HG03520 (cell line): ENCODE measurements around the gene CST9L.
"Not testable (repeated sequence)": the region's sequence is repeated elsewhere in the genome, so short reads cannot be mapped to it uniquely, and the experiment has no call there.

Experiments
- ATAC-seq: cut with Tn5 transposase; IDR thresholded peaks from one replicate; pipeline ENCODE4 v1.9.1; 2021; ENCODE audit warnings: mild to moderate bottlenecking, moderate library complexity; ENCODE audit not compliant: unreplicated experiment

CST9L gene

DNA sequence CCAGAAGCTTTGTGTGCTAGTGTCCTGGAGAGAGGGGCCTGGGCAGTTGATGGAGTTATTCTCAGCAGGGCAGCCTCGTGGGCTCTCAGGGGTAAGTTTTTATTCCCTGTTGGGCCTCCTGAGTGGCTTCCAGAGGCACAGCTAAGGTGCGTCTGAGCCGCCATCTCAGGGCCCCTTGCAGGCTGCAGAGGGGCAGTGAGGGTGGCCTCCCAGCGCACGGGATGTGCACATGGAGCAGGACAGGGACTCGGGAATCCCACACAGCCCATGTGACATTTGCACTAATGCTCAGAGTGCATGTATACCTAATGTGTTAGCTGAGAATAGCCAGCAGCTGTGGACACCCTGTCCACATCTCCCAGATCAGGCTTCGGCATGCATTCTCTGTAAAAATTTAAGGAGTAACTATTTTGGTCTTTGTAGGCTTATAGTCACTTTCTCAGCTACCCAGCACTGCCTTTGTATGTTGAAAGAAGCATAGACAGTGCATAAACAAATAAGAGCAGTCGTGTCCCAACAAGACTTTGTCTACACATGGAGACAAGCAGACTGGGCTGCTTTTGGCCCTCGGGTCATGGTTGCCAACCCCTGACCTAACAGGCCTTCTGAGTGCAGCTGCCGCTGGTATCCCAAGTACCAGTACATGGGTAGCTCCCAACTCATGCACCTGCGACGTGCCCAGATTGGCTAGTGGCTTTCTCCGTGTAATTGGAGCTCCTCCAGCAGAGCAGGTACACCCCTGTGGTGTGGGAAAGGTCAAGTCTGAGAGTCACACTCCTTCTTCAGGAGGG is 18.6 kb upstream of the CST9L start:
- no peak for ATAC-seq

- ATAC-seq = no peak
Observed at GRCh38 chr20:23585808-23586734, 17.8 kb upstream of the CST9L start.

DNA sequence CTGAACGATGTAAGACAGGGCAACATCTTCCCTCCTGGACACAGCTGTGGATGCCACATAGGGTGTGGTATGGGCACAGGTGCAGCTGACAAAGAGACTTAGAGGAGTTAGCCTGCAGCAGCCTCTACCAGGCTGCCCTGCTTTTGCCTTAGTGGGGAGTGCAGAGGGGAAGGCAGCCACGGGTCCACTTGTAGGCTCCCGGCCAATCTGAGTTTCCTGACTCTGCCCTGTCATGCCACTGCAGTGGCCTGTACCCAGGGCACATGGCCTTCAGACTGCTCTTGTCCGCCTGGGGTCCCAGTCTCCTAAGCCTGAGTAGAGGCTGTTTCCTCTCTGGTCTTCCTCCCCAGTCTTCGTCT is 17.1 kb upstream of the CST9L start:
- ATAC-seq = no peak

DNA sequence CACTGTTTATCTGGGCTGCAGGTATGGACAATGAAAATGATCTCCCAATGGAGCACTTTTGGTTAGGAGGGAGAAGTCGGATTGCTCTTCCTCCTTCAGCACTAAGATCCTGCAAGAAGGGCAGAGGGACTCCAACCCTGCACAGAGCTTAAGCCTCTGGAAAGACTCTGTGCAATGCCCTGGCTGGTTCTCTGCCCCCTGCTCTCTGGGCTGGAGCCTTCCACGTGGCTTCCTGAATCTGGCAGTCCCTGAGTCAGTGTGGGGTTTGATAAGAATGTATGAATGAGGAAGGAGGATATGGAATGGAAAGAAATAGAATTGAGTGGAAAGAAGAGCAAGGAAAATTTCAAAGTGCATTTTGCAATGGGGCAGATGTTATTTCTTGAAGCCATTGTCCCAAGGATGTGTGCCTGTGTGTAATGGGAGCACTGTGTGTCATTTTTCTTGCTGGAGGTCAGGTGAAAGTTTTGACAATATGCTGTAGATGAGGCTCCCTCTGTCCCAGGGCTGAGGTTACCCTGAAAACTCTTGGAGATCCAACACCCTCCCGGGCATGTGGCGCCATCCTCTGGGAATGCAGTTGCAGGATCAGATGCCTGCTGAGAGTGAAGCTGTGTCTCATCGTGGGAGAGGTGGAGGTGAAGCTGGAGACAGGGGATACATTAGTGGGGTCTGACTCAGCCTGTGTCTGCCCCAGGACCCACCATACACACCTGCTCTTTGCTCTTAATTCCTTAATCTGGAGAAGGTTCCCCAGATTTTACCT is 16.3 kb upstream of the CST9L start:
- ATAC-seq = no peak

DNA sequence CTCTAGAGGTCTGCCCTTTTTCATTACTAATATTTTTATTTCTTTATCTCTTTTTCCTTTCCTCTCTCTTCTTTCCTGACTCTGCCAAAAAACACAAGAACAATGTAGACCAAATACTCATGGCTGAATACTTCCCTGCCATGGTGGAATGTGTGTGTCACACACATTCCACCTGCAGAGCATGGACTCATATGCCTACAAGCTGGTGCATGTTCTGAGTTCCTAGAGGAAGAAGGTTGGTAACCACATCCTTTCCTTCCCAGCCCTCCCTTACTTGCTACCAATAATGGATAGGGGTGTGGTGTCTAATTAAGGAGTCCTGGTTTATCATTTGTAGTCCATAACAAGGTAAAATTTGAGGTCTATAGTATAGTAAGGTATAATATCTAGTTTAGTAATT is 15.2 kb upstream of the CST9L start:
- ATAC-seq = no peak

DNA sequence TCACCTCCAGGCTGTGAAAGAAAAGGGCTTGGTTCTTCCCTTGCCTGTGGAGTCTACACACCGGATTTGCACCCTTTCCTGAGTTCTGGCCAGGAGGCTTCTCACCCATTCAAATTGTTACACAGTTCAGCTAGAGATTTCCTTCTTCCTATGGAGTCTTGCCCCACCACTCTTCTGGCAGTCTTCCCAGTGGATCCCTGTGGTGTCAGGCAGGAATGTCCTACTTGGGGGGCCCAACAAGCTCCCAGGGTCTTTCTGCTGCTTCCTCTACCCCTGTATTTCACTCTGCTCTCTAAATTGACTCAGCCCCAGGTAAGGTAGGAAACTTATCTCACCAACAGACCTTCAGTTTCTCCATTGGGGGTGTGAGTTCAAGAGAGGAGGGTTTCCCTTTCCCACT is 14.0 kb upstream of the CST9L start:
- ATAC-seq = no peak

- ATAC-seq = not testable (repeated sequence)
Observed at GRCh38 chr20:23581833-23582232, 13.5 kb upstream of the CST9L start.

DNA sequence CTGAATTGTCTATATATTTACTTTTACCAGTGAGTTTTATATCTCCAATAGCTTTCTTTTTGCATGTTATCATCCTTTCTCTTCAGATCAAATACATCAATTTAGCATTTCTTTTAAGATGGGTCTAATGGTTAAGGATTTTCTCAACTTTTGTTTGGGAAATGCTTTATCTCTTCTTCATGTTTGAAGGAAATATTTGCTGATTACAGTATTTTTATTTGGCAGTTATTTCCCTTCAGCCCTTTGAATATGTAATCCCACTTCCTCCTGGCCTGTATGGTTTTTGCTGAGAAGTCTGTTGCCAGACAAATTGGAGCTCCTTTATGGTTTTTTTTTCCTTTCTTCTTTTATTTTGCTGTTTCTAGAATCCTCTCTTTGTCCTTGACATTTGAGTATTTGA is 6.7 kb upstream of the CST9L start:
- ATAC-seq = no peak

DNA sequence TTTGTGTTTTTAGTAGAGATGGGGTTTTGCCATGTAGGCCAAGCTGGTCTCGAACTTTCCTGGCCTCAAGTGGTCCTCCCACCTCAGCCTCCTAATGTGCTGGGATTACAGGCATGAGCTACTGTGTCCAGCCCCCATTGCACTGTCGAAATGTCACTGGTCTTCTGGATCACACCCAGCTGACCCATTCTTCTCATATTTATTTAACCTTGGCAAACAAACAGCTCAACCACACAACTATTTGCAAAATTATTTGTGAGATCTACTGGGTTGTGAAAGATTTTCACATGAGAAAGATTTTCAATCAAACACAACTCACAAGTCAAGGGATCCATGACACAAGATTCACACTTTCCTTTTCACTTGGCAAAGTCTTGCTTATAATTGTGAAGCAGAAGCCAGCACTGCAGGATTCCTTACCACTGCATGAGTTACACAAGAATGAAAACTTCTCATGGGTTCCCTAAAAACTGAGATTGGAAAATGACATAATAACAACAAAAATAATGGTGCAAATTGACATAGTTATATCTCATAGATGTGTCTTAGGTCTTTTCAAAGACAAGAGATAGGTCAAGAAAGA is 2.0 kb upstream of the CST9L start:
- no peak for ATAC-seq

DNA sequence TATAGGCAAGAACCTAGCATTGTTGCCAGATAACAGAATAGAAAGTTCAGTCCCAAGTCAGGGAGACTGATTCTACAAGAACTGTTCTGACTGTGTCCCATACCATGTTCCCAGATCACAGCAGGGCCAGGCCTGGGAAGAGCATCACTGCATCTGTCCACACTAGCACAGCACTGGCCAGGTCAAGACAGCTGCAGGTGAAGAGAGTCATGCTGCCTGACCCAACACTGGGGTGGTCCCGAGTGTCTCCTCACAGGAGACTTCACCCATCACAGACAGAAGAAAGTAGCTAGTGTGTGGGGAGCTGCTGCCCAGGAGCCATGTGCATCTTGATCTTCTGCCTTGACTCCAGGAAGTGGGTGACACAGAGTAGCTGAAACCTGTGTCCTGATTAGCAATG is 1.3 kb upstream of the CST9L start:
- no peak for ATAC-seq

GRCh38 chr20:23568971-23569330 is 667 bp upstream of the CST9L start:
- ATAC-seq = no peak

- no peak for ATAC-seq
Observed at GRCh38 chr20:23566199-23566932, 1.9 kb downstream of the CST9L start.

DNA sequence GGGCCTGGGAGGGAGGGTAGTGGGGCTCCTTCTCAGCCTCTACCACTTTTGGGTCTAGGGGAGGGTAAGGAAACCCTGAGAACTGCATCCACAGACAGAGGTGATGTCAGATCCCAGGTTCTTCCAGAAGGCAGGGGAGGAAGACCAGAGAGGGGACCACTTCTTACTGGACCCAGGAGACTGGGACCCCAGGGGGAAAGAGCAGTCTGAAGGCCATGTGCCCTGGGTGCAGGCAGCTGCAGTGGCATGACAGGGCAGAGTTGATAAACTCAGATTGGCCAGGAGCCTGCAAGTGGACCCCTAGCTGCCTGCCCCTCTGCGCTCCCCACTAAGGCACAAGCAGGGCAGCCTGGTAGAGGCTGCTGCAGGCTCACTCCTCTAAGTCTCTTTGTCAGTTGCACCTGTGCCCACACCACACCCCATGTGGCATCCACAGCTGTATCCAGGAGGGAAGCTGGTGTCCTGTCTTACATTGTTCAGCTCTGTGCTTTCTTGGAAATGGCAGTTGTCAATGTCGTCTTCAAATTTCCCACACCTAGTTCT is 2.7 kb downstream of the CST9L start:
- ATAC-seq = no peak

- no peak for ATAC-seq
Observed at GRCh38 chr20:23564927-23565326, 3.4 kb downstream of the CST9L start.

DNA sequence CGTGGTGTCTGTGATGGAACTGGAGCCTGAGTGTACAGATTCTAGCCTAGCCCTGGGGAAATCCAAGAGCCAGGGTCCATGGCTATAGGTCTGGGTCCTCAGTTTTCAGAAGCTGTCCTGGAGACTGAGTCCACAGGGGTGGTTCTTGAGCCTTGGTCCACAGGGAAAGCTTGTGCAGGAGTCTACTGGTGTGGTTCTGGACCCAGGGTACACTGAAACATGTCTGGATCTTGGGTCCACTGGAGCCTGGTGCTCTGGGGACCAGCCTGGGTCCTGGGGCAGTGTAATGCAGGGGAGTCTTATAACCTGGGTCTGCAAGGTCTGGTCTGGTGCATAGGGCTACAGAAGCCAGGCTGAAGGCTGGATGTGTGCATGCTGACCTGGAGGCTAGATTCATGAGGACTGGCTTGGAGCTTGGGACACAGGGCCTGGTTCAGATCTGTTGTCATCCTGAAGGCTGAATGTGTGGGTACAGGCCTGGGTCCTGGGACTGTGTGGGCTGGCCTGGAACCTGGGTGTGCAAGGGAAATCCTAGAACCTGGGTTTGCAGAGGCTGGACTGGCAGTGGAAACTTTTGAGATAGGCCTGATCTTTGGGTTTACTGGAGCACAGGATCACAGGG is 5.5 kb downstream of the CST9L start:
- ATAC-seq = no peak

GRCh38 chr20:23554401-23554800 is 13.9 kb downstream of the CST9L start:
- no peak for ATAC-seq

- no peak for ATAC-seq
Observed at GRCh38 chr20:23551786-23552185, 16.5 kb downstream of the CST9L start.

DNA sequence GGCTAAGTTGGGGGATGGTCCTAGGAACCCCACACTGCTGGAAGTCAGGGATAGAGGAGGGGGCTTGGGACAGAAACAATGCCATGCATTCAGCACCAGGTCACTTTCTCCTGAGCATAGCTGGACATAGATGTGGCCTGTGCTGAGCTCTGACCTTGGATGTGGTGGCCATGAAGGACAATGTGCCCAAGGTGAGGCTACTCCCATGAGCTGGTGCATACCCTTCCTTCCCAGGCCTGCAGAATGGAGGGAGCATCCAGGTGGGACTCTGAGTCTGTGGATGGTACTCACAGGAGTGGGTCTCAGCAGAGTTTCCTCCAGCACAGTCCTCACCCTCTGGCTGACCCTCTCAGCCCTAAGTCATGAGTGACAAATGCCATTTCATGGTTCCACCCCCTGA is 16.9 kb downstream of the CST9L start:
- ATAC-seq = no peak

- no peak for ATAC-seq
Observed at GRCh38 chr20:23550227-23550626, 18.1 kb downstream of the CST9L start.

DNA sequence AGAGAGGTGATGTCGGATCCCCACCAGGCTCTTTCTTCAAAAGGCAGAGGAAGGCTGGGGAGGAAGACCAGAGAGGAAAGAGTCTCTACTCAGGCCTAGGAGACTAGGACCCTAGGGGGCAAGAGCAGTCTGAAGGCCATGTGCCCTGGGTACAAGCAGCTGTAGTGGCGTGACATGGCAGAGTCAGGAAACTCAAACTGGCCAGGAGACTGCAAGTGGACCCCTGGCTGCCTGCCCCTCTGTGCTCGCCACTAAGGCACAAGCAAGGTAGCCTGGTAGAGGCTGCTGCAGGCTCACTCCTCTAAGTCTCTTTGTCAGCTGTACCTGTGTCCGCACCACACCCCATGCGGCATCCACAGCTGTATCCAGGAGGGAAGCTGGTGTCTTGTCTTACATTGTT is 19.9 kb downstream of the CST9L start:
- no peak for ATAC-seq
